NCI-H69 (cell line): Measurements from ENCODE around the gene FAM53B.
A peak's percentile ranks its signal among the peaks of the same experiment; 100 is the strongest.

ENCODE experiments used
- DNase-seq: peaks from one replicate; lab custom pipeline; 2025; lab: John Stamatoyannopoulos, UW

Gene FAM53B

GRCh38 chr10:124696446-124697392 lies 47.5 kb downstream of the FAM53B start:
- DNase-seq: no peak

- no peak for DNase-seq
Observed at GRCh38 chr10:124695259-124695658, 48.9 kb downstream of the FAM53B start.

- DNase-seq: peak; percentile 8
Observed at GRCh38 chr10:124694481-124695220, 49.5 kb downstream of the FAM53B start.

- DNase-seq: peak; percentile 87
Observed at GRCh38 chr10:124693801-124694416, 50.3 kb downstream of the FAM53B start.

DNA sequence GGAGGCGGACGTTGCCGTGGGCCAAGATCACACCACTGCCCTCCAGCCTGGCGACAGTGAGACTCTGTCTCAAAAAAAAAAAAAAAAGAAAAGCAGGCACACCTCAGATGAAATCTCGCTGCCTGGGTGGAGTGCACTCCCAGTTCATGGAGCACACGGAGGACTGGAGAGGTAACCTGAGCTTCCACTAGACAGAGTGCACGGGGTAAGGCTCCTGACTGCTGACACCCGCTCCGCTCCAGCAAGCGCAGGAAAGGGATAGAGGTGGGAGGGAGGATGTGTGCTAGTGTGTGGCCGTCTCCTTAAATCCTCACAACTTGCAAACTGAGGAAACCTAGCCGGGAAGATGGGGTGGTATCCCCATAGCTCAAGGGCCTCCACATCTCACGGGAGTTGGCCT lies 50.8 kb downstream of the FAM53B start:
- DNase-seq: peak; percentile 81

GRCh38 chr10:124692100-124692446 lies 52.1 kb downstream of the FAM53B start:
- no peak for DNase-seq

GRCh38 chr10:124691421-124692099 lies 52.6 kb downstream of the FAM53B start:
- peak; percentile 67 for DNase-seq

DNA sequence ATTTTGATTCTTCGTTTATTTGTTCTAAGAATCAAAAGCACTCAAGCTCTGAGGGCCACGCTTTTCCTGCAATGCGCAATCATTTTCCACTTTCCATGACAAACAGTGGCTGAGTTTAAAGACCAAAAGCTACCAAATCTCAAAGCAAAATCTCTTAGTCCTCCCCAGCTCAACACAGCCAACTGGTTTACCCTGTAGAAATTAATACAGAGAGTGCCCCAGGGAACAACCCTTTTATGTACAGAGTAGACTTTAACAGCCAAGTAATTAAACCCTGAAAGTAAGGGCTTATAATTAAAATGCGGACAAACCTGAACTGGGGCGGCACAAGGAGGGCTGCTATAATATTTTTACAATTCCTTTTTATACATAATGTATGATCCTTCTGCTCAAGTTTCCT lies 53.2 kb downstream of the FAM53B start:
- peak; percentile 87 for DNase-seq

DNA sequence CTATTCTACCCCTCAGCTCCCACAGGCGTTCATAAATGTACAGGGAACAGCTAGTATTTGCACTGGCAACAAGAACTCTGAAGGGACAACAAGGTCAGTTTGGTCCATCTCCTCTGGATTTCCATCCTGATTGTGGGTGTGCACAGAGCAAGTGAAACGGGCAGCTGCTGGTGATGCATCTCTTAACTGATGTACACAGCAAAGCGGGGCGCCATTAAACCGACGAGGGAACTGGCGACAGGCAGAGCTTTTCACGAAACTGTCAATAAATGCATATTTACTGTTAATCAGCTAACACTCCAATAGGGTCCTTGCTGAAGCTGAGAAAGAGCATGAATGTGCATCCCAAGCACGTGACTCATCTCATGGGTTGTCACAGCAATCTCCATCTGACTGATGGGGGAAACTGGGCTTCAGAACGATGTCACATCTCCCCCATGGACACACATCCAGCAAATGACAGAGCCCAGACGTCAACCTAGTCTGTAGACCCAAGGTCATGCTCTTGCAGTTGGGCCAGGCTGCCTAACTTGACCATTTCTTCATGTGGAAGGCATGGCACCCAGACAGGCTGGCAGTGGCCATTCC lies 54.2 kb downstream of the FAM53B start:
- DNase-seq: no peak

DNA sequence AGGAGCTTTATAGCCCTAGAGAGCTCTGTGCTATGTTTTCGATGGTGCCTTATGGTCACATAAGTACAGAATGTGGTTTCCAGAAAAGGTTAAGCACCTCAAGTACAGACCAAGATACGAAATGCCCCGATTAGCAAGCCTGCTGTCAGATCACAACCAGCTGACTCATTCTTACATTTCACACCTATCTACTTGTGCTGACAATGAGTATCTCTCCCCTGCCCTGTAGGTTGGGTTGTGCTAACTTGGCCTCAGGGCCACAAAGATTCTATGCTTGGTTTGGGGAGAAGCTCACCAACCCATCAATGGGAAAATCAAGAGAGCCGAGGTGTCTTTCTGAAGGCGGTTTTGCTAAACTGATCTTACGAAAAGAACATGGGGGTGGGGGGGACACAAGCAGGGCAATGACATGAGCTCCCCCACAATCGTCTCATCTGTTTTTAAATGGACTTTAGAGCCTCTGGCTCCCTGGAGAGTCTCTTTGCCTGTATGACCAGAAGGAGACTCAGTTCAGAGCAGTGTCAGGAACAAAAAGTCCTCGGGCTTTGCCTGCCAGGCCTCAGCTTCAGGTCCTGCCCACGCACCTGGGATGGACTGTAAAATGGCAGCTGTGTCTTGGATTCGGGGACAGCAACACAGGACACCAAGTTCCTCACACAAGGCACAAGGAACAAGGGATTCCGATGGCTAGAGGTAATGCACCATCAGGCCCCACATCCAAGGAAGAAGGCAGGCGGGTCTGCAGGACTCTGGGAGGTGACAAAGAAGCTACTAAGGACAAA lies 55.1 kb downstream of the FAM53B start:
- DNase-seq: no peak

DNA sequence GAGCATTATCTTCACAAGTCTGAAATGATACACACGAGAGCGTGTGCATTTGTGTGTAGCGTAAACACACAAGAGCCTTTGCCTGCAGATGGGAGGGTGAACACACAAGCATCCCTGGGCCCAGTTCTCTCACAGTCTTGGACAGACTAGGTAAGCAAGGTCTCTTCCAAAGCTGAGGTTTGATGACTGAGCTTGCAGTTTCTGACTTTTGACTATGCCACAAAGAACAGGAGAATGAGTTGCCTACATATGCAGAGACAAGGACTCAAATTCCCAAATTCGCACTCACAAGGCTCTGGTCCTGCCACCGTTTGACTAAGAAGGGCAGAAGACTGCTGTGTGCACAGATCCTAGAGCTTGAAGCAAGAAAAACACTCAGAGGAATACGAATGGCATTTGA lies 55.8 kb downstream of the FAM53B start:
- no peak for DNase-seq

- peak; percentile 2 for DNase-seq
Observed at GRCh38 chr10:124686707-124687376, 57.3 kb downstream of the FAM53B start.

GRCh38 chr10:124685261-124685660 lies 58.9 kb downstream of the FAM53B start:
- DNase-seq: no peak

GRCh38 chr10:124683814-124684213 lies 60.4 kb downstream of the FAM53B start:
- DNase-seq: no peak

- DNase-seq: no peak
Observed at GRCh38 chr10:124681626-124682552, 62.3 kb downstream of the FAM53B start.

- DNase-seq: no peak
Observed at GRCh38 chr10:124681091-124681490, 63.1 kb downstream of the FAM53B start.

DNA sequence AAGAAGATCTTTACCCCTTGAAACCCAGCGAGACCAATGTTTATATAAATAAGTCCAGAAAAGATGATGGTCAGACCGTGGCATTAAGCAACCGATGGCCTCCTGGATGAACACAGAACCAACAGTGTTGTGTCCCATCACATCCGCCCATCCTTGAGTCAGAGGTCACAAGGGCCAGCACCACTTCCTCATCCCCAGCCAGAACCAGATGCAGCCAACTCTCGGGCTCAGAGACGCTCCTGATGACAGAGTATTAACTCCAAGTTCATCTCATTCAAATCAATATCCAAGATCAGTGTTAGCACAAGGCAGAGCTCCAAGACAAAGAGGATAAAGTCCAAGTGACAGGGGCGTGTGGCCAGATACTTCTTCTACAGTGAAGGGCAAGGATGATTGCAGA lies 63.5 kb downstream of the FAM53B start:
- no peak for DNase-seq

DNA sequence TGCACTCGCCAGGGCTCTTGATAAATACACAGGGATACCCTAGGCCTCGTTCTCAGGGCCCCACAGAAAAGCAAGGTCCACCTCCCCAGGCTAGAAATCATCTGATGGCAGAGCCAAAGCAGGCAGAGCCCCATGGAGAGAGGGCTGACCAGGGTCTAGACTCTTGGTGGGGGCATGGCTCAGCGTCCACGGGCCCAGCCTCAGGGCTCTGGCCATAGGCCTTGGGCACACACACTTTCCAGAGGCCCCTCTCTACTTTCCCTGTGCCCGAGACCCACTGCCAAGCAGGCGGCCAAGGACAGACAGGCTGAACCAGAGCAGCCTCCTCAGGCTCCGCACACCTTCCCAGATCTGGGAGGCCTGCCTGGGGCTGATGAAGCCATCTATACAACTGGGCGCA lies 64.8 kb downstream of the FAM53B start:
- no peak for DNase-seq

GRCh38 chr10:124678557-124679240 lies 65.5 kb downstream of the FAM53B start:
- DNase-seq: no peak
